NCI-H2107 (cell line): Measurements from ENCODE around the gene NELFE.

Experiments used
- DNase-seq: peaks from one replicate; lab custom pipeline; 2025; lab: John Stamatoyannopoulos, UW

Gene NELFE

DNA sequence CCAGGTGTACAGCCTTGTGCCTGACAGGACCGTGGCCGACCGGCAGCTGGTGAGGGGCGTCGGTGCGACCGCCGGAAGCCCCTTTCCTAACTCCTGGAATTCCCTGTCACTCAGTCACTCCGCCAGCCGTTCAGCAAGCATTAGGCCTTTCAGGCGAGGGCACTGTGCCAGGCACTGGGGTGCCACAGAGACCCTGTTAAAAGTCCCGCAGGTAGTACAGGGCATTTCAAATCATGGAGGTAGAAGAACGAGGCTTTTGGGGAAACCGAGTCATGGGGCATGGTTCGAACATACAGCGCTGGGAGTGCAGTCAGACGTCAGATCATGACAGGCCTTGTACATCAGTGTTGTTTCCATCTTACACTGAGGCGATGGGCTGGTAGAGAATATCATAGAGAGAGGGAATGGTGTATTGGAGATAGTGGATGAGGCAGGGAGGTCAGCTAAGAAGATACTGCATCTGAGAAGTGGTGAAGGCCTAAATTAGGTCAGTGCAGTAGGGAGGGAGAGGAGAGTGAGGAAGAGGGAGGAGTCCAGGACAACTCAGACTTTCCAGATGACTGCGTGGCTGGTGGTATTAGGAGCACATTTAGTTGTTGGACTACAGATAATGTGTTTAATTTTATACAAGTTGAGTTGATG is 14.1 kb upstream of the NELFE start:
- DNase-seq: no peak

DNA sequence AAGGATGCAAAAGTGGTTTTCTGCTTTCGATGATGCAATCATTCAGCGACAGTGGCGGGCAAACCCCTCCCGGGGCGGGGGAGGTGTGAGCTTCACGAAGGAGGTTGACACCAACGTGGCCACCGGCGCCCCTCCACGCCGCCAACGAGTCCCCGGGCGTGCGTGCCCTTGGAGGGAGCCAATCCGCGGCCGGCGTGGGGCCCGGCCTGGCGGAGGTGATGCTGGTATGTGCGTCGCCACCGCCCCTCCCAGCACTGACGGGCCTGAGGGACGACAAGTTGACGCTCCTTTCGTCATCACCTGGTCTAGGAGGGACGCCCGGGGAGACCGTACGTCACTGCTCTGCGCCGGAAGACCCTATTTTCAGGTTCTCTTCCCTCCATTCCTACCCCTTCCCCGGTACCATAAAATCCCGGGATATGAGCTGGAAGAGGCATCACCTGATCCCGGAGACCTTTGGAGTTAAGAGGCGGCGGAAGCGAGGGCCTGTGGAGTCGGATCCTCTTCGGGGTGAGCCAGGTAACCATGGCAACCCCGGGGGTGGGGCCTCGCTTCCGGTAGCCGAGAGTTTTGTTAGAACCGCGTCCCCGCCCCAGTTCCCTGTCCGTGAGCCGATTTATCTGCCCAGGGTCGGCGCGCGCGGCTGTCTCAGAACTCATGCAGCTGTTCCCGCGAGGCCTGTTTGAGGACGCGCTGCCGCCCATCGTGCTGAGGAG is 13.4 kb upstream of the NELFE start, which contains the start of gene DXO:
Gene DXO, minus strand, starts transcription at position 146 of the 716 bp plus-strand sequence. CDS start 463 bp downstream, outside the sequence.
- peak; percentile 81 for DNase-seq

DNA sequence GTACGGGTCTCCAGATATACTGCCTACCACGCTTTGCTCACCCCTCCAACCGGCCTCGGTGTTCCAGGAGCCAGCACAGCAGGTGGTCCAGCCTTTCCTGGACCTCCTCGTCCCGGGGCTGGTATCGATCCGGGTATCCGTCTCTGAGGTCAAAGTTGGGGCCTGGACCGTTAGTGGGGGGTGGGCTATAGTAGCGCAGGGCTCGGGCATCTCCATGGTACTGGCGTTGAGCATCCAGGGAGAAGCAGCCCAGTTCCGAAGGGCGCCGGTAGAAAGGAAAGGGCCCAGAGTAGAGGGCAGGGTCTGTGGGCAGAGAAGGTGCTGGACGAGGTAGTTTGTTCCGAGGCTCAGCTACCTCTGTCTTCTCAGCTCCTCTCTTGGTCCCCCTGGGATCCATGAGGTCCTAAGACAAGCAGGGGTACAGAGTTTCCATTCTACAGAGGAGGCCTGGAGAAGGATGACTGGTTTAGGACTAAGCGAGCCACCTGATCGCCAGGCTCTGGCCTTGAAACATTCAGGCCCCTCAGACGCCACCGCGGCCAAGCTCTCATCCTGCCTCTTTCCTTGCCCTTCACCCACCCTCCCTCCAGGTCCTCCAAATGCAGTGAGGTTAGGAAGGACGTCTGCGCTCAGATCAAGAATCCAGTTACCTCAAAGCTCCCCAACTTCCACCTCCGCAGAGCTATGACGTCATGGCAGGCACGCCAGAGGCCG is 12.7 kb upstream of the NELFE start:
- no peak for DNase-seq

DNA sequence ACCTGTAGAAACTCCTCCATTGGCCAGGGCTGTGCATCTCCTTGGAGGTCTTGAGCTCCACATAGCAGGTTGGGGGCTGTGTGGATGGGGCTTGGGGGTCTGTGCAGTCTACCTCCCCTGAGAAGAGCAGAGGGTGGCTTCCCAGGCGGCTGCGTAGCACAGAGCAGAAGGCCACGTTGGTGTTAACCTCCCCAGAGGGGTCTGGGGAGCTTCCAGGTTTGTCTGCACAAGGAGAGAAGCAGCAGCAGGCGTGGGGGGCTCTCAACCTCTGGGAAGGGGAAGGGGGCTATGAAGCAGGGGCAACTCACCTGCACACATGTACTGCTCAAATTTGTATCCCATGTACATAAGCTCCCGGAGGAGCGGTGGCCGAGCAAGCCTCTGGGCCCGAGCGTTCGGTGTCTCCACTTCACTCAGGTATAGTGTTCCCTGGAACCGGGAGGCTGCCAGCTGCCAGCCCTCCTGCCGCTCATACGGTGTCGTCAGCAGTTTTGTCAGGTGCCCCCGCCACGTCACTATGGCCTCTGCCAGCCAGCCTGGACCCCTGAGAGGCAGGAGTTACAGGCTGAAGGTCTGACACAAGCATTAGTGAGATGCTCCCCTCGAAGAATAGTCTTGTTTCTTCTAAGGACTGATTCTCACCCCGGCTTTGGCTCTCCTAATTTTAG is 12.0 kb upstream of the NELFE start:
- DNase-seq: peak; percentile 41

DNA sequence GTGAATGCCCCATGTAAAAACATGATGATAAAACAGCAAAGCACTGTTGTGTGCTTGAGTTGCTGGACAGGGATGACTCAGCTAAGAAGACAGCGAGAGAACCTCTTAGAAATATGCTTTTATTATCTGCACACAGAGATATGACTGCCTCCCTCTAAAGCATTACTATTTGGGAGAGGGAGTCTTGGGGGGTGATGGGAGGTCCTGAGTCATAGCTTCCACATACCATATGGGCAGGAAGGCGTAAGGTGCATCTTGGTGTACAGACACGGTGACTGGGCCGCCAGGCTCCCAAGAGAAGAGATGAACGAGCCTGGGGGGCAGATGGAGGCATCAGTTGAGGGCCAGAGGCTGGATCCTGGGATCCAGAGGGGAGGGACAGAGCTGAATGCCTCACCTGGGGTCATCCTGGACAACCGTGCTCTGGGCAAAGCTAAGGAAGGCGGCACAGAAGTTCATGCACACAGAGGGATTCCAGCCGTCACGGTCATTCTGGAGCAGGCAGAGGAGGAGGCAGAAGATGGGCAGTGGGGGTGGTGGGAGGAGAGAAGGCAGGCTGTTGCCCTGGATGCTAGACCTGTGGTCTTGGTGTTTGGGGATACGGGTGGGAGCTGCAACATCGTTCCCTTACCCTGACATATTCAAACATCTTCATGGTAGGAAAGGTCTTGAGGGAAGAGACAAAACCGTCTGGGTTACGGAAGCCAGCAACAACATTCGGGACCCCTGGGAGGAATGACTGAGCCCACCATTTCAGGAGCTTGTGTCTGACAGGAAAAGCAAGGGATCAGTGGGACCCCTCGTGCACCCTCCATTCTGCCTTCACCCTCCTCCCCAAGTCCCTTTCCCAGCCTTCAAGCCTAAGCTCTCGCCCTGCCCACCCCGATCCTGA is 11.2 kb upstream of the NELFE start:
- DNase-seq: no peak

DNA sequence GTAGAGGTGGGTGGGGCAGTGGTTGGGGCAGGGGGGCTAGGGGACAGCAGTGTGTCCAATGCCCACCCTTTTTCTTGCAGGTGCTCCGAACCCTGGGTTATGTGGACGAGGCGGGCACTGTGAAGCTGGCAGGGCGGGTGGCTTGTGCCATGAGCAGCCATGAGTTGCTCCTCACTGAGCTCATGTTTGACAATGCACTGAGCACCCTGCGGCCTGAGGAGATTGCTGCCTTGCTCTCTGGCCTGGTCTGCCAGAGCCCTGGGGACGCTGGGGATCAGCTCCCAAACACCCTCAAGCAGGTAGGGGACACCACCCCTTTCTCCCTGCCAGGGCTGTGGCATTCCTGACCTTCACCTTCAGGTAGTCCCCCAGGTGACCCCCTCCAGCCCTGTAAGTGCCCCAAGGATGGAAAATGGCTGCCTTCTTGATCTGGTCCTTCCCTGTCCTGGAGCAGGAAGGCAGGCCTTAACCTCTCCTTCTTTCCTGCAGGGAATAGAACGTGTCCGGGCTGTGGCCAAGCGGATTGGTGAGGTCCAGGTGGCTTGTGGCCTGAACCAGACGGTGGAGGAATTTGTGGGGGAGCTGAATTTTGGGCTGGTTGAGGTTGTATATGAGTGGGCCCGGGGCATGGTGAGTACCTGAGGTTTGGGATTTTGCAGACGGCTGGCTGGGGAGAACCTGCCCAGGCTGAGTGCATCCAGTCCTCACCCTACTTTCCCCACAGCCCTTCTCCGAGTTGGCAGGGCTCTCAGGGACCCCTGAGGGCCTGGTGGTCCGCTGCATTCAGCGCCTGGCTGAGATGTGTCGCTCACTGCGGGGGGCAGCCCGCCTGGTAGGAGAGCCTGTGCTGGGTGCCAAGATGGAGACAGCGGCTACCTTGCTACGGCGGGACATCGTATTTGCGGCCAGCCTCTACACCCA is 10.3 kb upstream of the NELFE start:
- no peak for DNase-seq

DNA sequence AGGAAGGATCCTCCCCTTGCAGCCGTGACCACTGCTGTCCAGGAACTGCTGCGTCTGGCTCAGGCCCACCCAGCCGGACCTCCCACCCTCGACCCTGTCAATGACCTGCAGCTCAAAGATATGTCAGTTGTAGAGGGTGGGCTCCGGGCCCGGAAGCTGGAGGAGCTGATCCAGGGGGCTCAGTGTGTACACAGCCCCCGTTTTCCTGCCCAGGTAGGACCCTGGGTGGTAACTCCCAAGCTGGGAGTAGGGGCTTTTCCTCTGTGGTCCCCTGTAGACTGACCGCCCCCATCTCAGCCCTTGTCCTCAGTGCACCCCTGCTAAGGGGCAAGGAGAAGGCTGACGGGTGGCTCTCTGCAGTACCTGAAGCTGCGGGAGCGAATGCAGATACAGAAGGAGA is 9.6 kb upstream of the NELFE start:
- DNase-seq: no peak

DNA sequence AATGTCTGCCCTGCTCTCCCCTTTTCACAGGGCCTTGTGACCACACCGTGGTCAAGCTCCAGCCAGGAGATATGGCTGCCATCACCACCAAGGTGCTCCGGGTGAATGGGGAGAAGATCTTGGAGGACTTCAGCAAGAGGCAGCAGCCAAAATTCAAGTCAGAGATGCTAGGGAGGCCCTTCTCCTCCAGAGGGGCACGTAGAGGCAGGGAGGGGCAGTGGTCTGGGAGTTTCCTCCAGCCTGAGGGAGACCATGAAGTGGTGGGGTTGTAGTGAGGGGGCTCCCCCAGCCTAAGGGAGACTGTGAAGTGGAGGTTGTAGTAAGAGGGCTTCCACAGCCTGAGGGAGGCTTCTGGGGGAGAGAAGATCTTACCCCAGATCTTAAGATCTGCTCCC is 9.2 kb upstream of the NELFE start:
- no peak for DNase-seq

DNA sequence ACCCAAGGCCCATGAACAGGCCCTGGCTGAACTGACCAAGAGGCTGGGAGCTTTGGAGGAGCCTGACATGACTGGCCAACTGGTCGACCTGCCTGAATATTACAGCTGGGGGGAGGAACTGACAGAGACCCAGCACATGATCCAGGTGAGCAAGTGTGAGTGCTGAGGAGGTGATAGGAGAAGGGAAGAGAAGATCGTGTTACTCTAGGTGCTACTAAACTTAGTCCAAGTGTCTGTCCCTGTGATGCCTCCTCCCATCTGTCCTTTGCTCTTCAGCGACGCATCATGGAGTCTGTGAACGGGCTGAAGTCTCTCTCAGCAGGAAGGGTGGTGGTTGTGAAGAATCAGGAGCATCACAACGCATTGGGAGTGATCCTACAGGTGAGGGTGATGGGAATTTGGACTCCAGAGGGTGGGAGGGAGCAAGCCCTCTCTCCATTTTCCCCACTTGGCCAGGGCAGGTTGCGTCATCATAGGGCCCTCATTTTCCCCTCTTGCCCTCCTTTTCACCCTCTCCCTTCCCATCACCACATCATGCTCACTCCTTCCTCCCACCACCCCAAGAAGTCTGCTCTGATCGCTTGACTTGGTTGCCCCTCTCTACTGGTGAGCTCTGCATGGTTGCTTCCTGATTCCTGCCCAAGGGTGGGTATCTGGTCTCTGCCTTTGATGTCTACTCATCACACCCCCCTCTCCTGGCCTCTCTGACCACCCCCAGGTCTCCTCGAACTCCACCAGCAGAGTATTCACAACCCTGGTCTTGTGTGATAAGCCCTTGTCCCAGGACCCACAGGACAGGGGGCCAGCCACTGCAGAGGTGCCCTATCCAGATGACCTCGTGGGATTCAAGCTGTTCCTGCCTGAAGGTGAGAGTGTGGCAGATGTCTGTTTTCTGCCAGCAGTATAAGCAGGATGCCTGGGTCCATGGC is 8.5 kb upstream of the NELFE start:
- DNase-seq: no peak

DNA sequence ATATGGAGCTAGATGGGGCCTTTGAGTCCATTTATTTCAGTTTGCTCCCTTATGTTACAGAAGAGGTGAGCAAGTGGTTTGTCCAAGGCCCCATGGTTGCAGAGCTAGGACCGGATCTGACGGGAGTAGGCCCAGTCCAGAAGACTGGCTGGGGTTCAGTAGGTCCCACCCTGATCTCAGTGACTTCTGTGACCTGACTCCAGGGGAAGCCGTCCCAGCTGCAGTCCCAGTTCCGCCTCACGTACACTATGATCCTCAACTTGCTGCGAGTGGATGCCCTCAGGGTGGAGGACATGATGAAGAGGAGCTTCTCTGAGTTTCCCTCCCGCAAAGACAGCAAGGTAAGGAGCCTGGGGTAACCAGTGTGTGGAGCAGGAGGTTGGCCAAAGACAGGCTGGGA is 7.7 kb upstream of the NELFE start:
- no peak for DNase-seq

DNA sequence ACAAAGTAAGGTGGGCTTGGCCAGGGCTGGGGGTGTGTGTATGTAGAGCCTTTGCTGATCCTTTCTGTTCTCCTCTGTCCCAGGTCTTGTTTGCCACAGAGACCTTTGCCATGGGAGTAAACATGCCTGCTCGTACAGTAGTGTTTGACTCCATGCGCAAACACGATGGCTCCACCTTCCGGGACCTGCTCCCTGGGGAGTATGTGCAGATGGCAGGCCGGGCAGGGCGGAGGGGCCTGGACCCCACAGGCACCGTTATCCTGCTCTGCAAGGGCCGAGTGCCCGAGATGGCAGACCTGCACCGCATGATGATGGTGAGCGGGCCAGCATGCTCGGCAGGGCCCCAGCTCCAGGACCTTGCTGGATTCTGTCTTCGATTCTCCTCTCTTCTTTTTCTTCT is 6.9 kb upstream of the NELFE start:
- DNase-seq: no peak

DNA sequence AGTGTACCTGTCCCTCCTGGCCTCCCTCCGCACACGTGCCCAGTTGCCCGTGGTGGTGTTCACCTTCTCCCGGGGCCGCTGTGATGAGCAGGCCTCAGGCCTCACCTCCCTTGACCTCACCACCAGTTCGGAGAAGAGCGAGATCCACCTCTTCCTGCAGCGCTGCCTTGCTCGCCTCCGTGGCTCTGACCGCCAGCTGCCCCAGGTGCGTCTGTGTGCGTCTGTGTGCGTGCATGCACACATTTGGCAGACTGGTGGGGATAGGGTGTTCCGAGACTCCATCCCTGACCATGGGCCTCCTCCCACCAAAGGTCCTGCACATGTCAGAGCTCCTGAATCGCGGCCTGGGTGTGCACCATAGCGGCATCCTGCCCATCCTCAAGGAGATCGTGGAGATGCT is 5.2 kb upstream of the NELFE start:
- no peak for DNase-seq

DNA sequence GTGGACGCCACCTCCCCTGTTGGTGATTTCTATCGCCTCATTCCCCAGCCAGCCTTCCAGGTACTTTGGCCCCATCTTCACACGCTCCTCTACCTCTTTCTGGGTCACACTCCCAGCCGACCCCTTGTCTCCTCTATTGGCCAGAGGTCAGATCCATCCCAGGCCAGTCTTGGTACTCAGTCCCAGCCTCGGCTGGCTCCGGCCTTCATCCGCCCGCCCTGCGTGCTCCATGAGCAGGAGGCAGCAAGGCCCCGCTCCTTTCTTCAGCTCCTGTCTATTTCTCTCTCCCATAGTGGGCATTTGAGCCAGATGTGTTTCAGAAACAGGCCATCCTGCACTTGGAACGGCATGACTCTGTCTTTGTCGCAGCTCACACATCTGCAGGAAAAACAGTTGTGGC is 2.8 kb upstream of the NELFE start:
- no peak for DNase-seq

DNA sequence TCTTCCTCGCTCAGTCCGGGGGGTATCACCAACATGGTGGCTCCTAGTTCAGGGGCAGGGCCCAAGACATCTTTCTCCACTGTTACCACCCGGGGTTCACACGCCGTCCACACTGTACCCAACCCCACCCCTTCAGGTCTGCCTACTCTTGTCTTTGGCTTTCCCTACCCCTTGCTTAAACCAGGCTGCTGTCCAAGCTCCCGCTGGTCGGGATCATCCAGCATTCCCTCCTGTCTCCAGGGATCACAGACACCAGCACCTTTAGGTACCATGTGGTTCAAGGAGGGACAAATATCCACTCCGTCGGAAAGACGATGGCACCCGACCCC is 395 bp downstream of the NELFE start:
- DNase-seq: no peak

DNA sequence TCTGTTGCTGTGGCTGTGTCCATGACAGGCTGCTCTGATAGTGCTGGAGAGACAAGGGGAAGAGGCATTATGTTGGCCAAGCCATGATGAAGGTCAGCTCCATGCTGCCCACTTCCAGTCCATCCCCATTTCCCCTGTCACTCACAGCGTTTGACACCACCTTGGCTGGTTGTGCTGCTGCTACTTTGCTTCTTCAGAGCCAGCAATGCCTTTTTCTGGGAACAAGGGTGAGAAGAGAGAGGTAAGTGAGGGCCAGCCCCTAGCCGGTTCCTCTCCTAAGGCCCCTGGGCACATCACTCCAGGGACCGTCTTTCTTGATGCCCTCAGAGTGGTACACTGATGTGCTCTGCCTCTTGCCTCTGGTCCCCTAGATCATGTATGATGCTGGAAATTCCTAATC is 2.0 kb downstream of the NELFE start:
- no peak for DNase-seq

DNA sequence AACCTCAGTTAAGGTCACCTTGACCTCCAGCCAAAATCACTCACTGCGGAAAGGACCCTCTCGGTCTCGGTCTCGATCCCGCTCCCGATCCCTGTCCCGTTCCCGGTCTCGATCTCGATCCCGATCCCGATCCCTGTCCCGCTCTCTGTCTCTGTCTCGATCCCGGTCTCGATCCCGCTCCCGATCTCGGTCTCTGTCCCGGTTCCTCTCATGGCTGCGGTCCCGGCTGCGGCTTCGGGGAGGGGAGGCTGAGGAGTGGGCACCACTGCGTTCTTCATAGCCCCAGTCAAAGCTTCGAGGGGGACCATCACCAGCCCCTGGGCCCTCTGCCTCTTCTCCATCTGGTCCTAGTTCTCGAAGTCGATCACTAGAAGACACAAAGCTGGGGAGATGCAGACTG is 4.3 kb downstream of the NELFE start:
- no peak for DNase-seq

DNA sequence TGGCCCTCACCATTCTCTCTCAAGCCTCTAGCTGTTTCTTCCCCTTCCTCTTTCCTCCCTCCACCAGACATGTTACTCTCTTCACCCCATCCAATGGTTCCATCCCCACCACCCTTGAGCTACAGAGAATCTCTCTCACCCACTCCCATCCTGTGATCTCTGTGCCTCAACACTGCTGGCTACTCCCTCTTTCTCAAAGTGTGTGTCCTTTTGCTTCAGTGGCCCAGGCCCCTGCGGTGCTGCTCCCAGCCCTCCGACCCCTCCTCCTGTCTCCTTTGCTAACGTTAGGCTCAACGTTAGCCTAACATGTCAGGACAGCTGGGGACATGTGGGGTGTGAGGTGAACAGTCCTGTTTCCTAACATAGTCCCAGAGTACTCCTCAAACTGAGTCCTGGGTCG is 5.9 kb downstream of the NELFE start:
- no peak for DNase-seq

DNA sequence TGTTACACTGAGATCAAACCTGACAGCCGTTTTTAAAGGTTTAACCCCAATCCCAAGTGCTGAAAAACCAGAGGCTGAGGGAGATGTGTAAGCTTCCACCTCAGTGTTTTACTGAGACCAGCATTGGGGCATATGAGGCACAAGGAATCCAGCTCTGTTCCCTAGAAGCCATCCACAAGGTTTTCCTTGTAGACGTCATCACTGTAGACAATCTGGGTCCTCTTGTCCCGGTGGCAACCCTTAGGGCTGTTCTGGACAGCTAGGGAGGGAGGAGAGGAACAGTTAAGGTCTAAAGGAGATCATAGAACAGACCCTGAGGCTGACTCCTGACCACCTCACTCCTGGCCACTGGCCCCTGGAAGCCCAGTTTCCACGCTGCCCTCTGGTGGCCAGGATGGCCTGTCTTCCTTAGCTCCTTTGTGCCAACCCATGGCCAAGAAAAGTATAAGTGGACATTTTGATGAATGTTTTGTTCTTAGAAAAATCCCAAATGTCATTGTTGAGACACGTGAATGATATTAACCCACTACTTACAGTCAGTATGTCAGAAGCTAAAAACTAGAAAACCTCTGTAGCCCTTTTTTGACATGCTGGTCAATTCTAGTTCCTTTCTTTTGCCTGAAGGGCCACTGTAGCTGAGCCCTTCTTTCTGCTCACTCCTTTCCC is 6.5 kb downstream of the NELFE start:
- DNase-seq: no peak

DNA sequence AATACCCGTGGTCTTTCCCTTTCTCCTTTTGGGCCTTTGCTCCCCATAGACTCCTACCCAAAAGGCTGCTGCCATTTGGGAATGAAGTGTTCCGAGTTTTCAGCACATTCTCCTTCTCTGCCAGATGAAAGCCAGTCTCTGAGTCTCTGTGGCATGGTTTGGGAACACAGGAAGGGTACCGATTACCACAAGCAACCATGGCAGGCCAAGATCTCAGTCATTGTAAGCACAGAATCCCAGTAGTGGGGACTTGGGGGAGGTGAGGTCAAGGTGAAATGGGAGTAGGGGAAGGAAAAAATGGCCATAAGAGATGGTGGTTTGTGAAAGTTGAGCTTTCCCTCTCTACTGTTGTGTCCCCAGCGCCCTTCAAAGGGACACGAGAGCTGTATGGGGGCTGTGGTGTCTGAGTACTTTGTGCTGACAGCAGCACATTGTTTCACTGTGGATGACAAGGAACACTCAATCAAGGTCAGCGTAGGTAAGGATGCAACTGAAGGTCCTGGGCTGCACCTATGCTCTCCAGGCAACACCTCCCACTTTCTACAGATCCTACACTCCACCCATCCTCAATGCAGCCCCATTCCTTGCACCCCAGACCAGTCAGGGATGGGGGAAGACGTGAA is 8.7 kb downstream of the NELFE start:
- DNase-seq: no peak
